MV-4-11 (cell line): ENCODE measurements around the gene CHRNE.
"Not testable (repeated sequence)": the region's sequence is repeated elsewhere in the genome, so short reads cannot be mapped to it uniquely, and the experiment has no call there.

Experiments used
- DNase-seq: peaks from one replicate; lab custom pipeline; 2025; lab: John Stamatoyannopoulos, UW

The CHRNE gene

GRCh38 chr17:4906642-4907041 is 3.7 kb upstream of the CHRNE start:
- not testable (repeated sequence) for DNase-seq

GRCh38 chr17:4902540-4902939 is 358 bp downstream of the CHRNE start:
- no peak for DNase-seq

- DNase-seq = peak; percentile 19
Observed at GRCh38 chr17:4901648-4902344, 1.1 kb downstream of the CHRNE start.

GRCh38 chr17:4901108-4901647 is 1.7 kb downstream of the CHRNE start:
- DNase-seq = no peak

GRCh38 chr17:4900231-4901107 is 2.4 kb downstream of the CHRNE start:
- DNase-seq = no peak

GRCh38 chr17:4899341-4900230 is 3.3 kb downstream of the CHRNE start, which contains the start of gene C17orf107:
Gene C17orf107, plus strand, starts transcription at chr17:4899536. Its CDS starts 227 bp downstream, at chr17:4899763.
- DNase-seq = peak; percentile 62

- DNase-seq = no peak
Observed at GRCh38 chr17:4898927-4899326, 4.0 kb downstream of the CHRNE start.

GRCh38 chr17:4898351-4898750 is 4.5 kb downstream of the CHRNE start:
- no peak for DNase-seq

- no peak for DNase-seq
Observed at GRCh38 chr17:4897785-4898184, 5.1 kb downstream of the CHRNE start.

GRCh38 chr17:4897198-4897687 is 5.7 kb downstream of the CHRNE start:
- DNase-seq = no peak

- DNase-seq = no peak
Observed at GRCh38 chr17:4896332-4897197, 6.3 kb downstream of the CHRNE start.

- DNase-seq = peak; percentile 17
Observed at GRCh38 chr17:4895657-4896331, 7.1 kb downstream of the CHRNE start.

- DNase-seq = no peak
Observed at GRCh38 chr17:4895121-4895520, 7.8 kb downstream of the CHRNE start.

- no peak for DNase-seq
Observed at GRCh38 chr17:4893721-4894560, 9.0 kb downstream of the CHRNE start.

GRCh38 chr17:4893272-4893671 is 9.6 kb downstream of the CHRNE start:
- no peak for DNase-seq

- no peak for DNase-seq
Observed at GRCh38 chr17:4892499-4893221, 10.2 kb downstream of the CHRNE start.

GRCh38 chr17:4891411-4892410 is 11.2 kb downstream of the CHRNE start:
- no peak for DNase-seq
